Measurements from ENCODE around the gene OGFOD2.

OGFOD2 gene

GRCh38 chr12:122944605-122945592 lies 30.1 kb upstream of the OGFOD2 start:
- peaks cover 22% of the 10 kb centered on the region for H3K4me1 Mint-ChIP-seq
- no peak overlapping the region for H3K27ac Mint-ChIP-seq

DNA sequence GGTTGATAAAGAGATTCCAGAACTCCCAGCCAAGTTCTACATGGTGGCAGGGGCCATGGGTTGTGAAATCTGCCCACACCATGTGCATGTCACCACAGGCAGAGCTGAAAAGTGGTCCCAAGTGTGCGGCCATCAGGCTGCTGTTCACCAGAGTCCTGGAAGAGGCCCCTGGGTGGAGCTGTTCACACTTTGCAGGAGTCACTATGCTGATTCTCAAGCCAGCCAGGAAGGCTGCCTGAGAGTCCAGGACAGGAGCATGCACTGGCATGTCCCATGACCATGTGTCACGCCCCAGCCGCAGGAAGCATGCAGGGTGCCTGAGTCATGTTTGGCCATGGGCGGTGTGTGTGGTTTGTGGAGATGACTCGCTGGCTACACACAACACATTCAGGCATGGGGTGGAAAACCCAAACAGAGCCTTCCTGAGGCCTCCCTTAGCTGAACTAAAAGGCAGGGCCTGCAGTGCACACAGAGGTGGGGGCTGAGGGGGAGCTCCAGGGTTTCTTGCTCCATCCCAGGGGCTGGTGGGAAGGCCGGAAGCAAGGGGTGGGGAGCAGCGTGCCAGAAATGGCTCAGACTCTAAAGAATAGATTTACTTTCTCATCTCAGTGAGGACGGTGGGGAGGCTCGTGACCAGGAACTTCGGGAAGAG lies 28.2 kb upstream of the OGFOD2 start:
- H3K9me3 Mint-ChIP-seq = no peaks in the 10 kb centered on the region
- ATAC-seq (ENCODE audit: low read depth) (peak; percentile 57), DNase-seq (ENCODE audit: low spot score in 2 of 2) (no peak)
- H3K27ac Mint-ChIP-seq = peak overlapping the region; percentile 67
- no peaks in the 10 kb centered on the region for H3K27me3 Mint-ChIP-seq
- peaks cover 25% of the 10 kb centered on the region for H3K4me1 Mint-ChIP-seq
- H3K4me3 Mint-ChIP-seq = peak overlapping the region; percentile 35
- H3K36me3 Mint-ChIP-seq = no peaks in the 10 kb centered on the region

More at GRCh38 chr12:122944605-122945592, 30.1 kb upstream of the OGFOD2 start:
- H3K36me3 Mint-ChIP-seq = no peaks in the 10 kb centered on the region
- no peaks in the 10 kb centered on the region for H3K27me3 Mint-ChIP-seq
- ATAC-seq (ENCODE audit: low read depth) (no peak), DNase-seq (ENCODE audit: low spot score in 2 of 2) (no peak)
- H3K9me3 Mint-ChIP-seq = no peaks in the 10 kb centered on the region
- no peak overlapping the region for H3K4me3 Mint-ChIP-seq

DNA sequence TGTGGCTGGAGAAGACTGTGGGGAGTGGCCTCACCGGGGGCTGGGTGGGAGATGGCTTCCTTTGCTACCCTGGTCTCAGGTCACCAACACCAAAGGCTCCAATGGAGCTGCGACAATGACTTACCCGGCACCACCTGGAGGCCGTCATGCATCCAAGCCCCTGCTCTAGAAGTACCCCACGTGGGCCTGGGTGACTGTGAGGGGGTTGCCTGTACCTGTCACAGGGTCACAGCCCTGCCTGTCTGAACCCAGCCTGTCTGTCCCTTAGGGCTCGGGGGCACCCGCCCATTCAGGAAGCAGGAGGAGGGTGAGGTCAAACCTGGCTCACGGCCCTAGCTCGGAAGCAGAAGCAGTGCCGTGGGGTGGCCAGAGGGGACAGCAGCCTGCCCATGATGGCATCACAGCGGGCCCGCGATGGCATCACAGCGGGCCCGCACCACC lies 27.7 kb upstream of the OGFOD2 start:
- ATAC-seq (ENCODE audit: low read depth) = peak; percentile 68
- Mint-ChIP-seq H3K36me3 (no peaks in the 10 kb centered on the region), H3K4me1 (peaks cover 31% of the 10 kb centered on the region), H3K9me3 (no peaks in the 10 kb centered on the region), H3K27me3 (no peaks in the 10 kb centered on the region), H3K27ac (peak overlapping the region; percentile 67), H3K4me3 (peak overlapping the region; percentile 35)
- no peak for DNase-seq (ENCODE audit: low spot score in 2 of 2)

DNA sequence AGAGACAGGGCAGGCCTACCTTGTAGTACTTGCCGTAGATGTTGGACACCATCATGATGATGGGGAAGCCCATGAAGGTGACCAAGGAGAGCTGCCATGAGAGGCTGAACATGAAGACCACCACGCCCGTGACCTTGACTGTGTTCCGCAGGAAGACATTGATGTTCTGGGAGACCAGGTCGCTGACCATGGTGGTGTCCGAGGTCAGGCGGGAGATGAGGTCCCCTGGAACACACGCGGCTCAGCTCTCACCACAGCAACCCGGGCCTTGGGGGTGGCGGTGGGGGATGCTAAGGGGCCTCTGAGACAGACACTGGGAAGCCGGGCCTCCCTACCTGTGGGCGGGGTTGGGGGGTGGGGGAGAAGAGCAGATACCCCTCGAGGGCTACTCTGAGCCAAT lies 26.4 kb upstream of the OGFOD2 start:
- Mint-ChIP-seq H3K4me1 (peaks cover 29% of the 10 kb centered on the region), H3K27me3 (no peaks in the 10 kb centered on the region), H3K9me3 (no peaks in the 10 kb centered on the region)

GRCh38 chr12:122949405-122949804 lies 25.6 kb upstream of the OGFOD2 start:
- Mint-ChIP-seq H3K9me3 (no peaks in the 10 kb centered on the region), H3K4me3 (no peak overlapping the region), H3K36me3 (no peaks in the 10 kb centered on the region), H3K4me1 (peaks cover 29% of the 10 kb centered on the region), H3K27ac (no peak overlapping the region), H3K27me3 (no peaks in the 10 kb centered on the region)
- DNase-seq (ENCODE audit: low spot score in 2 of 2) = no peak
- ATAC-seq (ENCODE audit: low read depth) = no peak

More for the DNA sequence above, 26.4 kb upstream of the OGFOD2 start:
- ATAC-seq (ENCODE audit: low read depth) = no peak
- Mint-ChIP-seq H3K36me3 (no peaks in the 10 kb centered on the region), H3K4me3 (no peak overlapping the region), H3K27ac (no peak overlapping the region)
- no peak for DNase-seq (ENCODE audit: low spot score in 2 of 2)

GRCh38 chr12:122949816-122950675 lies 25.0 kb upstream of the OGFOD2 start:
- ATAC-seq (ENCODE audit: low read depth) (no peak), DNase-seq (ENCODE audit: low spot score in 2 of 2) (no peak)
- Mint-ChIP-seq H3K9me3 (no peaks in the 10 kb centered on the region), H3K4me3 (no peak overlapping the region), H3K27me3 (no peaks in the 10 kb centered on the region), H3K36me3 (no peaks in the 10 kb centered on the region), H3K27ac (no peak overlapping the region), H3K4me1 (peaks cover 29% of the 10 kb centered on the region)

GRCh38 chr12:122951406-122951805 lies 23.6 kb upstream of the OGFOD2 start:
- DNase-seq (ENCODE audit: low spot score in 2 of 2) (no peak), ATAC-seq (ENCODE audit: low read depth) (no peak)
- H3K9me3 Mint-ChIP-seq = no peaks in the 10 kb centered on the region
- no peaks in the 10 kb centered on the region for H3K27me3 Mint-ChIP-seq
- H3K27ac Mint-ChIP-seq = no peak overlapping the region
- H3K4me1 Mint-ChIP-seq = peaks cover 22% of the 10 kb centered on the region
- H3K4me3 Mint-ChIP-seq = no peak overlapping the region
- no peaks in the 10 kb centered on the region for H3K36me3 Mint-ChIP-seq

GRCh38 chr12:122951979-122952892 lies 22.8 kb upstream of the OGFOD2 start:
- H3K9me3 Mint-ChIP-seq = no peaks in the 10 kb centered on the region
- no peak overlapping the region for H3K4me3 Mint-ChIP-seq
- no peak overlapping the region for H3K27ac Mint-ChIP-seq
- ATAC-seq (ENCODE audit: low read depth) (peak; percentile 96), DNase-seq (ENCODE audit: low spot score in 2 of 2) (peak; percentile 75 to 76)
- H3K36me3 Mint-ChIP-seq = no peaks in the 10 kb centered on the region
- H3K27me3 Mint-ChIP-seq = no peaks in the 10 kb centered on the region
- H3K4me1 Mint-ChIP-seq = peaks cover 15% of the 10 kb centered on the region

GRCh38 chr12:122955156-122955555 lies 19.9 kb upstream of the OGFOD2 start:
- H3K4me1 Mint-ChIP-seq = peaks cover 10% of the 10 kb centered on the region
- no peaks in the 10 kb centered on the region for H3K9me3 Mint-ChIP-seq
- no peaks in the 10 kb centered on the region for H3K27me3 Mint-ChIP-seq
- DNase-seq (ENCODE audit: low spot score in 2 of 2) = no peak
- no peak for ATAC-seq (ENCODE audit: low read depth)
- H3K27ac Mint-ChIP-seq = no peak overlapping the region
- H3K4me3 Mint-ChIP-seq = no peak overlapping the region
- no peaks in the 10 kb centered on the region for H3K36me3 Mint-ChIP-seq

- peaks cover 10% of the 10 kb centered on the region for H3K4me1 Mint-ChIP-seq
- H3K4me3 Mint-ChIP-seq = no peak overlapping the region
- no peaks in the 10 kb centered on the region for H3K36me3 Mint-ChIP-seq
- no peak for ATAC-seq (ENCODE audit: low read depth)
- no peak for DNase-seq (ENCODE audit: low spot score in 2 of 2)
- H3K27ac Mint-ChIP-seq = no peak overlapping the region
- H3K9me3 Mint-ChIP-seq = no peaks in the 10 kb centered on the region
- H3K27me3 Mint-ChIP-seq = no peaks in the 10 kb centered on the region
These were observed 19.0 kb upstream of the OGFOD2 start for GRCh38 chr12:122956035-122956434.

DNA sequence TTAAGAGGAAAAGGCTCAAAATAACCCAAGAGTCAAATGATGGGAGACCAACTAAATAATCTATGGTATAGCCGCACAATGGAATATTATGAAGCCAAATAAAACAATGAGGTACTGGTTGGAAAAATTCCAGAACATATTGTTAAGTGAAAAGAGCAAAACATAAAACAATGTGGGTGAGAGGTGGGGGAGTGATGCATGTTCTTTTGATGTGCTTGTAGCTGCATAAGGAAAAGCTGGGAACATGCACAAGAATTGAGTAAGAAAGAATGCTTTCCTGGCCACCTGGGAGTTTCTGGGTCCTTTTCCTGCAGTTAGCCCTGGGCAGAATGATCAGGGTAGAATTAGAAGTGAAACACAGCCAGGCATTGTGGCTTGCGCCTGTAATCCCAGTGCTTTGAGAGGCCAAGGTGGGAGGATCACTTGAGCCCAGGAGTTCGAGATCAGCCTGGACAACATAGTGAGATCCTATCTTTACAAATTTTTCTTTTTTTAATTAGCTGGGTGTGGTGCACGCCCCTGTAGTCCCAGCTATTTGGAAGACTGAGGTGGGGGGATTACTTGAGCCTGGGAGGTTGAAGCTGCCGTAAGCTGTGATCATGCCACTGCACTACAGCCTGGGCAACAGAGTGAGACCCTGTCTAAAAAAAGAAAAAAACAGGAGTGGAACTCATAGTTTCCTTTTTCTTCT lies 16.7 kb upstream of the OGFOD2 start:
- H3K4me3 Mint-ChIP-seq = no peak overlapping the region
- no peaks in the 10 kb centered on the region for H3K27me3 Mint-ChIP-seq
- no peaks in the 10 kb centered on the region for H3K4me1 Mint-ChIP-seq
- no peak overlapping the region for H3K27ac Mint-ChIP-seq
- ATAC-seq (ENCODE audit: low read depth) = no peak
- DNase-seq (ENCODE audit: low spot score in 2 of 2) = no peak
- no peaks in the 10 kb centered on the region for H3K36me3 Mint-ChIP-seq
- no peaks in the 10 kb centered on the region for H3K9me3 Mint-ChIP-seq

DNA sequence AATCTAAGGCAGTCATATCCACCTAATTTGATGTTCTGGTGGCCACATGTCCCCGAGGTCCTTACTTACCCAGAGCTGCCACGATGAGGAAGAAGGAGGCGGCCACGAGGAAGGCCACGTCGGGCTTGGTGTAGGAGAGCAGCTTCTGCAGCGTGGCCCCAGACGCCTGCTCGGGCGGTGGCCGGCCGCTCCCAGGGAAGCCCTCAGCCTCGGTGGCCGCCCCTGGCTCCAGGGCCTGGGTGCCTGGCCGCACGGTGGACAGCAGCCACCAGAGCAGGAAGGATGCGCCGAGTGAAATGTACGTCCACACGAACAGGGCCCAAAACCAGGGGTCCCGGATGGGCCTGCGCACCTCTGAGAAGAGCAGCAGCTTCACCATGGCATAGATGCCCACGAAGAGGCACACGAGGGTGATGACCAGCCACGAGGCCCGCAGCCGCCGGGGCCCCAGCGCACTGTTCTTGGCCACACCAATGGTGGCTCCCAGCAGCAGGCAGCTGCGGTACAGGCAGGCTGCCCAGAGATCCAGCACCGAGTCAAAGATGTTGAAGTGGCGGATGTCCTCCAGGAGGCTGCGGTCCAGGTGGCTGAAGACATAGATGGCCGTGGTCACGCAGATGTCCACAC lies 15.4 kb upstream of the OGFOD2 start:
- ATAC-seq (ENCODE audit: low read depth) (no peak), DNase-seq (ENCODE audit: low spot score in 2 of 2) (no peak)
- H3K36me3 Mint-ChIP-seq = no peaks in the 10 kb centered on the region
- H3K4me3 Mint-ChIP-seq = no peak overlapping the region
- no peak overlapping the region for H3K27ac Mint-ChIP-seq
- H3K27me3 Mint-ChIP-seq = no peaks in the 10 kb centered on the region
- no peaks in the 10 kb centered on the region for H3K4me1 Mint-ChIP-seq
- no peaks in the 10 kb centered on the region for H3K9me3 Mint-ChIP-seq

Data from memory B cell (primary cell).